HG02798 (cell line): Measurements from ENCODE around the gene TLR6.

Experiments used
- ATAC-seq: cut with Tn5 transposase; IDR thresholded peaks from one replicate; pipeline ENCODE4 v1.9.1; 2021; ENCODE audit warnings: mild to moderate bottlenecking; ENCODE audit not compliant: unreplicated experiment, poor library complexity

The TLR6 gene

GRCh38 chr4:38856524-38857337, at the start of gene TLR6:
TSS of gene TLR6 (minus strand) at chr4:38856817. CDS start at chr4:38829473, 27,344 bp downstream.
- peak; percentile 63 for ATAC-seq

- ATAC-seq: no peak
Measured at GRCh38 chr4:38905652-38906385, 49.2 kb upstream of the TLR6 start.

GRCh38 chr4:38904682-38905081, 48.1 kb upstream of the TLR6 start:
- no peak for ATAC-seq

- ATAC-seq: no peak
Measured at GRCh38 chr4:38904090-38904666, 47.6 kb upstream of the TLR6 start.

GRCh38 chr4:38902695-38903094, 46.1 kb upstream of the TLR6 start:
- peak; percentile 61 for ATAC-seq

GRCh38 chr4:38902221-38902620, 45.6 kb upstream of the TLR6 start:
- ATAC-seq: no peak

GRCh38 chr4:38898245-38898644, 41.6 kb upstream of the TLR6 start:
- ATAC-seq: no peak

- no peak for ATAC-seq
Measured at GRCh38 chr4:38896940-38897339, 40.3 kb upstream of the TLR6 start.

- no peak for ATAC-seq
Measured at GRCh38 chr4:38894322-38894982, 37.8 kb upstream of the TLR6 start.

- no peak for ATAC-seq
Measured at GRCh38 chr4:38891051-38891983, 34.7 kb upstream of the TLR6 start.

- ATAC-seq: no peak
Measured at GRCh38 chr4:38889143-38889542, 32.5 kb upstream of the TLR6 start.

- ATAC-seq: no peak
Measured at GRCh38 chr4:38884254-38884653, 27.6 kb upstream of the TLR6 start.

- ATAC-seq: no peak
Measured at GRCh38 chr4:38876636-38877035, 20.0 kb upstream of the TLR6 start.

- no peak for ATAC-seq
Measured at GRCh38 chr4:38873290-38873944, 16.8 kb upstream of the TLR6 start.

GRCh38 chr4:38872620-38873019, 16.0 kb upstream of the TLR6 start:
- ATAC-seq: no peak

GRCh38 chr4:38871593-38871992, 15.0 kb upstream of the TLR6 start:
- no peak for ATAC-seq

- no peak for ATAC-seq
Measured at GRCh38 chr4:38870098-38870808, 13.6 kb upstream of the TLR6 start.

GRCh38 chr4:38869511-38869910, 12.9 kb upstream of the TLR6 start:
- no peak for ATAC-seq
